SK-N-MC (cell line): Measurements from ENCODE around the gene NCKAP5.

Experiments
- EZH2 ChIP-seq: fragments of 200-600 bp; sonication (generic); IDR thresholded peaks from one replicate; pipeline ENCODE4 v1.6.1; 2017; ENCODE audit warnings: antibody characterized with exemption
- FOXP2 ChIP-seq: optimal IDR thresholded peaks from 2 replicates; pipeline ENCODE3; 2011; ENCODE audit warnings: mild to moderate bottlenecking, moderate library complexity; ENCODE audit not compliant: insufficient read depth; ENCODE audit errors: extremely low read length, control extremely low read depth
- POLR2AphosphoS5 ChIP-seq: IDR thresholded peaks from 2 replicates; pipeline ENCODE4 v1.6.1; 2012; ENCODE audit warnings: mild to moderate bottlenecking, low read depth, low read length, borderline replicate concordance

DNA sequence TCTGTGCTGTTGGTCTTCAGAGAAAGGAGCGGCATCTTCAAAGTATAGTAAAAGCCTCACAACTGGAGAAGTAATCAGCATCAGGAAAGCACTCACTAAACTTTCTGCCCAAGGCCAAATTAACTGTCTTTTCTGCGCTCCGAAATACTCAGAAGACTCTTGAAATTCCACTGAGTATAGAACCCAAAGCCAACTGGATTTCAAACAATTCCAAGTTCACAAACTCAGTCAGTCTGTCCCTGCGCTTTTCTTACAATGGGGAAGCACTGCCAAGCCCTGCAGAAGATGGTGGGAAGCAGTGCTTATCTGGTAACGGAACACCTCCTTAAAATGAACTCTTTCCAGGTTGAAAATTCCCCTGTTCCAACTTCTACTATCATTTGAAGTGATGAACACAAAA lies 193.5 kb downstream of the NCKAP5 start:
- no peak for TF ChIP-seq EZH2
- TF ChIP-seq POLR2AphosphoS5, result no peak
- no peak for TF ChIP-seq FOXP2
